Osteoblast (primary cell): Measurements from ENCODE around the gene C1orf105. TPM values are rescaled to one million over a fixed set of nuclear protein-coding genes. Genes with fewer than 3 reads are reported as not detected.

Experiments used
- DNase-seq: peaks from one replicate; pipeline ENCODE4 v3.0.0; 2011; ENCODE audit warnings: low spot score, mixed read lengths; ENCODE audit not compliant: insufficient read length; ENCODE audit errors: missing footprints
- H2AFZ ChIP-seq: 2 replicates; pipeline ENCODE4 v1.6.0; 2011; ENCODE audit warnings: mild to moderate bottlenecking, low read length
- H3K27ac ChIP-seq: 2 replicates; pipeline ENCODE4 v1.5.1; 2011; ENCODE audit warnings: mild to moderate bottlenecking, low read depth, low read length, moderate library complexity
- H3K27me3 ChIP-seq: 2 replicates; pipeline ENCODE4 v1.6.0; 2012; ENCODE audit warnings: mild to moderate bottlenecking, control low read depth, inconsistent platforms, low read length, moderate library complexity; ENCODE audit not compliant: insufficient read depth
- H3K36me3 ChIP-seq: 2 replicates; pipeline ENCODE4 v1.5.1; 2011; ENCODE audit warnings: mild to moderate bottlenecking, low read length, control low read depth, moderate library complexity; ENCODE audit not compliant: insufficient read depth
- H3K4me1 ChIP-seq: 2 replicates; pipeline ENCODE4 v1.5.1; 2011; ENCODE audit warnings: mild to moderate bottlenecking, low read length, control low read depth, moderate library complexity; ENCODE audit not compliant: insufficient read depth
- H3K4me2 ChIP-seq: 2 replicates; pipeline ENCODE4 v1.6.0; 2011; ENCODE audit warnings: mild to moderate bottlenecking, low read length; ENCODE audit not compliant: insufficient read depth
- H3K4me3 ChIP-seq: fragments of 200-600 bp; sonication (generic); 3 replicates; pipeline ENCODE4 v1.5.1; 2012; ENCODE audit warnings: mild to moderate bottlenecking, low read length, inconsistent platforms; ENCODE audit not compliant: insufficient read depth
- H3K79me2 ChIP-seq: 2 replicates; pipeline ENCODE4 v1.6.0; 2012; ENCODE audit warnings: mild to moderate bottlenecking, low read length, control low read depth, inconsistent platforms; ENCODE audit not compliant: insufficient read depth
- H3K9me3 ChIP-seq: 2 replicates; pipeline ENCODE4 v1.5.1; 2011; ENCODE audit warnings: low read depth, low read length, control low read depth
- H4K20me1 ChIP-seq: 2 replicates; pipeline ENCODE4 v1.6.0; 2012; ENCODE audit warnings: mild to moderate bottlenecking, low read length, control low read depth; ENCODE audit not compliant: insufficient read depth
- total RNA-seq: library from RNA; depleted of rRNA; stranded (reverse); fragments of >200 nt; gene quantifications from 2 replicates; pipeline ENCODE4 v1.2.3, GENCODE V29; 2012
- TF ChIP-seq, protein P1 (sequence below): IDR thresholded peaks from 2 replicates; pipeline ENCODE4 v1.5.1; 2011; ENCODE audit warnings: mild to moderate bottlenecking, low read depth, low read length, moderate library complexity; ENCODE audit errors: extremely low read depth

The C1orf105 gene
- total RNA-seq, 1 donor, result not detected

DNA sequence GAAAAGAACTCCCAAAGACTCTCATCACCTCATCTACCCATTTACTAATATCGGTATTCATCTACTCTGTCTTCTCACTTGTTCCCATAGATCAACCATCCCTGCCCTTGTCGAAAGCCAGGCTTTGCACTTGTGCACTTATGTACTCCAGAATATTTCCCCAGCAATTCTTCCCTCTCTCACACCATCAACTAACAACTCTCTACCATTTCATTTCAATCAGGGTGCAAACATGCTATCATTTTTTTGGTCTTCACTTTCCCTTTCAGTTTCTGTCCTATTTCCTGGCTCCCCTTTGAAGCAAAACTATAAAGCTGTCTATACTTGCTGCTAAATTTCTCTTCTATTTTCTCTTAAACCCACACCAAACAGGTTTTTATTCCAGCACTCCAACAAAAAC lies 6.7 kb downstream of the C1orf105 start:
- Histone ChIP-seq H3K79me2 (no peaks in the 10 kb centered on the region), H3K27me3 (no peaks in the 10 kb centered on the region), H3K27ac (no peak overlapping the region), H3K4me3 (no peak overlapping the region), H3K4me2 (no peak overlapping the region), H3K36me3 (no peaks in the 10 kb centered on the region), H2AFZ (no peak overlapping the region), H4K20me1 (no peaks in the 10 kb centered on the region), H3K9me3 (no peaks in the 10 kb centered on the region), H3K4me1 (no peaks in the 10 kb centered on the region)
- TF ChIP-seq, protein P1, sequence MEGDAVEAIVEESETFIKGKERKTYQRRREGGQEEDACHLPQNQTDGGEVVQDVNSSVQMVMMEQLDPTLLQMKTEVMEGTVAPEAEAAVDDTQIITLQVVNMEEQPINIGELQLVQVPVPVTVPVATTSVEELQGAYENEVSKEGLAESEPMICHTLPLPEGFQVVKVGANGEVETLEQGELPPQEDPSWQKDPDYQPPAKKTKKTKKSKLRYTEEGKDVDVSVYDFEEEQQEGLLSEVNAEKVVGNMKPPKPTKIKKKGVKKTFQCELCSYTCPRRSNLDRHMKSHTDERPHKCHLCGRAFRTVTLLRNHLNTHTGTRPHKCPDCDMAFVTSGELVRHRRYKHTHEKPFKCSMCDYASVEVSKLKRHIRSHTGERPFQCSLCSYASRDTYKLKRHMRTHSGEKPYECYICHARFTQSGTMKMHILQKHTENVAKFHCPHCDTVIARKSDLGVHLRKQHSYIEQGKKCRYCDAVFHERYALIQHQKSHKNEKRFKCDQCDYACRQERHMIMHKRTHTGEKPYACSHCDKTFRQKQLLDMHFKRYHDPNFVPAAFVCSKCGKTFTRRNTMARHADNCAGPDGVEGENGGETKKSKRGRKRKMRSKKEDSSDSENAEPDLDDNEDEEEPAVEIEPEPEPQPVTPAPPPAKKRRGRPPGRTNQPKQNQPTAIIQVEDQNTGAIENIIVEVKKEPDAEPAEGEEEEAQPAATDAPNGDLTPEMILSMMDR, result no peak
- DNase-seq, result no peak

DNA sequence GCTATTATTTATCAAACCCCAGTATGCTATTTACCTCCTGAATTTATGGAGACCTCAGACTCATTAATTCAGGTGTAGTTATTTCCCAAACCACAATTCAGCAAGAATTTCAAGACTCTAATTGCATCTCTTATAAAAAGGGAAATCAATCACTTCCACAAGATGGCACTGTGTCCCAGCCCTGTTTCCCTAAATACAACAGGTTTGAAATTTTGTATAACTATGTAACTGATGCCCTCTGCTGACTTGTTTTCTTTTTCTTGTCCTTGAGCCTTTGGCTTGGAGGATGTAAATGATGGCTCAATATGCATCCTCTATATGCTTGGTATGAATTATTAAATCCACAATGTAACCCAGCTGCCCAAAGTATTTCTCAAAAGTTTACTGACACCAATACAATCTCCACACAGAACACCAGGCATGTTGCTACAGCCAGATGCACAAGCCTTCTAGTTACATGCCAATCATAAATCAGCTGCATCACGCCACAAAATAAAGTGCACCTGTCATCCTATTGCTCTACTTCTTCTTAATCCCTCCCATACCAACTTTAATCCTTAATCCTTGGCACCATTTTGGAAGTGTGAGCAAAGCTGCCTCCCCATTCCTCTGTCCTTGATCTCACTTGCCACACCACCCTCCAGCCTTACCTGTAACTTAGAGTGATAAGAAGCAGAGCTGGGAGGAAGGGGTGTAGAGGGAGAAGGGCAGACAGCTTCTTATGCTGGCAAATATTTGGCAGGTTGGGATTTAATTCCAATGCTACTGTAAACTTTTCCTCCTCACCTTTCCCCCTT lies 9.0 kb downstream of the C1orf105 start:
- H4K20me1 ChIP-seq, result no peaks in the 10 kb centered on the region
- H3K4me1 ChIP-seq, result no peaks in the 10 kb centered on the region
- H3K4me3 ChIP-seq, result no peak overlapping the region
- H3K27ac ChIP-seq, result no peak overlapping the region
- no peaks in the 10 kb centered on the region for H3K27me3 ChIP-seq
- no peaks in the 10 kb centered on the region for H3K79me2 ChIP-seq
- peak; percentile 74 for DNase-seq
- TF ChIP-seq, protein P1, result peak; percentile 86
- H2AFZ ChIP-seq, result no peak overlapping the region
- H3K4me2 ChIP-seq, result no peak overlapping the region
- no peaks in the 10 kb centered on the region for H3K9me3 ChIP-seq
- H3K36me3 ChIP-seq, result no peaks in the 10 kb centered on the region

- no peak overlapping the region for H3K27ac ChIP-seq
- H3K36me3 ChIP-seq, result no peaks in the 10 kb centered on the region
- H4K20me1 ChIP-seq, result no peaks in the 10 kb centered on the region
- no peaks in the 10 kb centered on the region for H3K79me2 ChIP-seq
- no peak overlapping the region for H2AFZ ChIP-seq
- H3K4me3 ChIP-seq, result no peak overlapping the region
- no peaks in the 10 kb centered on the region for H3K9me3 ChIP-seq
- H3K4me2 ChIP-seq, result no peak overlapping the region
- DNase-seq, result no peak
- no peaks in the 10 kb centered on the region for H3K27me3 ChIP-seq
- TF ChIP-seq, protein P1, result no peak
- no peaks in the 10 kb centered on the region for H3K4me1 ChIP-seq
Observed at GRCh38 chr1:172430128-172430454, 9.6 kb downstream of the C1orf105 start.

DNA sequence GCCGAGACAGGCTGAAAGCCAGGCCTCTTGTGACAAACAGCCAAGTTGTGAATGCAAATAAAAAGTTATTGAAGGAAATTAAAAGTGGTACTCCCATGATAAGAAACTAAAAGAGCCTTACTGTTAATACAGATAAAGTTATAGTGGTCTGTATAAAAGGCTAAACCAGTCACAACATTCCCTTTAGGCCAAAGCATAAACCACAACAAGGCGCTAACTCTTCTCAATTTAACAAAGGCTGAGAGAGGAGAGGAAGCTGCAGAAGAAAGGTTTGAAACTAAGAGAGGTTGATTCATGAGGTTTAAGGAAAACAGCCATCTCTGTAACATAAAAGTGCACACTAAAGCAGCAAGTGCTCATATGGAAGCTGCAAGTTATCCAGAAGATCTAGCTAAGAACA lies 10.7 kb downstream of the C1orf105 start:
- Histone ChIP-seq H3K79me2 (no peaks in the 10 kb centered on the region), H3K4me1 (no peaks in the 10 kb centered on the region), H3K9me3 (no peaks in the 10 kb centered on the region), H3K4me2 (no peak overlapping the region), H2AFZ (no peak overlapping the region), H3K27ac (no peak overlapping the region), H3K36me3 (no peaks in the 10 kb centered on the region), H3K27me3 (no peaks in the 10 kb centered on the region), H3K4me3 (no peak overlapping the region), H4K20me1 (no peaks in the 10 kb centered on the region)
- TF ChIP-seq, protein P1, result no peak
- no peak for DNase-seq
